HepG2 (cell line): ENCODE data around the gene FRK. TPM values are rescaled to one million over a fixed set of nuclear protein-coding genes. Genes with fewer than 3 reads are reported as not detected.
A peak's percentile ranks its signal among the peaks of the same experiment; 100 is the strongest.

ENCODE experiments used
- ARID5B ChIP-seq: IDR thresholded peaks from 2 replicates; pipeline ENCODE4 v1.4.0; 2020; ENCODE audit warnings: mild to moderate bottlenecking, missing genetic modification reagents
- ELK4 ChIP-seq: sonication (generic); formaldehyde crosslinking; IDR thresholded peaks from 2 replicates; pipeline ENCODE4 v1.9.0; 2021; ENCODE audit warnings: missing genetic modification reagents, borderline replicate concordance
- JARID2 ChIP-seq: sonication (generic); formaldehyde crosslinking; IDR thresholded peaks from 2 replicates; pipeline ENCODE4 v1.8.1; 2023; ENCODE audit warnings: missing genetic modification reagents, inconsistent platforms; ENCODE audit not compliant: insufficient replicate concordance
- MLXIP ChIP-seq: sonication (generic); formaldehyde crosslinking; IDR thresholded peaks from 2 replicates; pipeline ENCODE4 v1.9.0; 2021; ENCODE audit warnings: missing genetic modification reagents, borderline replicate concordance
- PHF5A ChIP-seq: IDR thresholded peaks from one replicate; pipeline ENCODE4 v1.6.1; 2018; ENCODE audit warnings: low read depth, missing genetic modification reagents; ENCODE audit not compliant: unreplicated experiment
- RARA ChIP-seq: IDR thresholded peaks from 2 replicates; pipeline ENCODE4 v1.6.1; 2016; ENCODE audit warnings: missing genetic modification reagents, missing compliant biosample characterization
- RFX5 ChIP-seq: IDR thresholded peaks from 2 replicates; pipeline ENCODE4 v1.6.1; 2011; ENCODE audit warnings: low read depth, low read length, improper control_type of control experiment
- SRSF4 ChIP-seq: fragments of 200-400 bp; formaldehyde crosslinking; IDR thresholded peaks from one replicate; pipeline ENCODE4 v1.6.1; 2018; ENCODE audit warnings: mild to moderate bottlenecking, low read depth, low read length, moderate library complexity; ENCODE audit not compliant: poor library complexity, severe bottlenecking
- ZBTB3 ChIP-seq: sonication (generic); formaldehyde crosslinking; IDR thresholded peaks from 2 replicates; pipeline ENCODE4 v1.4.0; 2020; ENCODE audit warnings: low read depth, mild to moderate bottlenecking, moderate library complexity, missing genetic modification reagents, borderline replicate concordance
- ZFP90 ChIP-seq: sonication (generic); formaldehyde crosslinking; IDR thresholded peaks from 2 replicates; pipeline ENCODE4 v1.8.0; 2022; ENCODE audit warnings: missing genetic modification reagents, mild to moderate bottlenecking, inconsistent platforms, borderline replicate concordance
- ZNF414 ChIP-seq: sonication (generic); formaldehyde crosslinking; IDR thresholded peaks from 2 replicates; pipeline ENCODE4 v1.5.0; 2020; ENCODE audit warnings: missing genetic modification reagents
- ZNF44 ChIP-seq: sonication (generic); formaldehyde crosslinking; IDR thresholded peaks from 2 replicates; pipeline ENCODE4 v1.5.1; 2020; ENCODE audit warnings: mild to moderate bottlenecking, missing genetic modification reagents
- ZNF503 ChIP-seq: sonication (generic); formaldehyde crosslinking; IDR thresholded peaks from 2 replicates; pipeline ENCODE4 v1.4.0; 2020; ENCODE audit warnings: missing genetic modification reagents
- ZNF557 ChIP-seq: sonication (generic); formaldehyde crosslinking; IDR thresholded peaks from 2 replicates; pipeline ENCODE4 v1.4.0; 2020; ENCODE audit warnings: missing genetic modification reagents
- ZSCAN9 ChIP-seq: IDR thresholded peaks from 2 replicates; pipeline ENCODE4 v1.6.1; 2016; ENCODE audit warnings: borderline replicate concordance
- polyA plus RNA-seq, 8 experiments: library from polyadenylated mRNA; depleted of rRNA in 3 of 8; stranded (reverse) in 7 of 8; unstranded in 1 of 8; fragments of >200 nt; fragmentation: Illumina TruSeq in 4 of 8; extraction: Trizol in 4 of 8; gene quantifications; 2 replicates each; pipeline versions ENCODE4 v1.2.1 to v1.2.3, GENCODE V29; 2011 to 2016; ENCODE audit warnings: low read depth in 4 of 8, missing spikeins in 1 of 8, mixed read lengths in 1 of 8; ENCODE audit not compliant: insufficient read depth in 1 of 8
- total RNA-seq, 5 experiments: library from RNA; depleted of rRNA; stranded (reverse); fragments of >200 nt; fragmentation: Illumina TruSeq; extraction: Trizol; gene quantifications; 2 replicates each; pipeline ENCODE4 v1.2.3, GENCODE V29; 2016; ENCODE audit warnings: low read depth in 1 of 5
- TF ChIP-seq, protein P1 (sequence below): IDR thresholded peaks from 2 replicates; pipeline ENCODE4 v1.6.1; 2016; ENCODE audit warnings: low read depth, control low read depth

Gene FRK
- total and polyA plus RNA-seq, 2 of the 13 experiments (the other 11 are each of a cell fraction or from before 2014, with no cell fraction given): 1.3 to 2.9 TPM

- TF ChIP-seq ZNF414 (CRISPR knock-in tag) (no peak), ZNF557 (no peak), RFX5 (no peak), ZFP90 (CRISPR knock-in tag) (no peak), SRSF4 (no peak), ZNF44 (CRISPR knock-in tag) (peak; percentile 70; the same call in 1 of the 2 replicates), JARID2 (CRISPR knock-in tag) (no peak), ELK4 (CRISPR knock-in tag) (no peak), MLXIP (CRISPR knock-in tag) (no peak), PHF5A (CRISPR knock-in tag) (no peak), ARID5B (CRISPR knock-in tag) (peak; percentile 20), ZNF503 (CRISPR knock-in tag) (no peak), ZBTB3 (CRISPR knock-in tag) (no peak), RARA (CRISPR knock-in tag) (0 out of 2 replicates have a peak, but pooled peaks have one; percentile 9), ZSCAN9 (CRISPR knock-in tag) (no peak)
- TF ChIP-seq, protein P1, sequence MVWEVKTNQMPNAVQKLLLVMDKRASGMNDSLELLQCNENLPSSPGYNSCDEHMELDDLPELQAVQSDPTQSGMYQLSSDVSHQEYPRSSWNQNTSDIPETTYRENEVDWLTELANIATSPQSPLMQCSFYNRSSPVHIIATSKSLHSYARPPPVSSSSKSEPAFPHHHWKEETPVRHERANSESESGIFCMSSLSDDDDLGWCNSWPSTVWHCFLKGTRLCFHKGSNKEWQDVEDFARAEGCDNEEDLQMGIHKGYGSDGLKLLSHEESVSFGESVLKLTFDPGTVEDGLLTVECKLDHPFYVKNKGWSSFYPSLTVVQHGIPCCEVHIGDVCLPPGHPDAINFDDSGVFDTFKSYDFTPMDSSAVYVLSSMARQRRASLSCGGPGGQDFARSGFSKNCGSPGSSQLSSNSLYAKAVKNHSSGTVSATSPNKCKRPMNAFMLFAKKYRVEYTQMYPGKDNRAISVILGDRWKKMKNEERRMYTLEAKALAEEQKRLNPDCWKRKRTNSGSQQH (CRISPR knock-in tag): no peak
Observed at GRCh38 chr6:116016846-116017545, 43.7 kb downstream of the FRK start (continued).
